ENCODE data around the gene SHROOM3.

- TF ChIP-seq POLR2A (IDR thresholded peaks at IDR 0.05), result no peak
- TF ChIP-seq, protein P1, sequence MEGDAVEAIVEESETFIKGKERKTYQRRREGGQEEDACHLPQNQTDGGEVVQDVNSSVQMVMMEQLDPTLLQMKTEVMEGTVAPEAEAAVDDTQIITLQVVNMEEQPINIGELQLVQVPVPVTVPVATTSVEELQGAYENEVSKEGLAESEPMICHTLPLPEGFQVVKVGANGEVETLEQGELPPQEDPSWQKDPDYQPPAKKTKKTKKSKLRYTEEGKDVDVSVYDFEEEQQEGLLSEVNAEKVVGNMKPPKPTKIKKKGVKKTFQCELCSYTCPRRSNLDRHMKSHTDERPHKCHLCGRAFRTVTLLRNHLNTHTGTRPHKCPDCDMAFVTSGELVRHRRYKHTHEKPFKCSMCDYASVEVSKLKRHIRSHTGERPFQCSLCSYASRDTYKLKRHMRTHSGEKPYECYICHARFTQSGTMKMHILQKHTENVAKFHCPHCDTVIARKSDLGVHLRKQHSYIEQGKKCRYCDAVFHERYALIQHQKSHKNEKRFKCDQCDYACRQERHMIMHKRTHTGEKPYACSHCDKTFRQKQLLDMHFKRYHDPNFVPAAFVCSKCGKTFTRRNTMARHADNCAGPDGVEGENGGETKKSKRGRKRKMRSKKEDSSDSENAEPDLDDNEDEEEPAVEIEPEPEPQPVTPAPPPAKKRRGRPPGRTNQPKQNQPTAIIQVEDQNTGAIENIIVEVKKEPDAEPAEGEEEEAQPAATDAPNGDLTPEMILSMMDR (IDR thresholded peaks at IDR 0.05), result no peak
Observed at GRCh38 chr4:76679691-76680090, 244.7 kb downstream of the SHROOM3 start.
